Raji (cell line): ENCODE data around the gene ERO1B.

Experiments used
- POLR2A ChIP-seq: IDR thresholded peaks from 2 replicates; pipeline ENCODE4 v1.6.1; 2011; ENCODE audit warnings: low read depth, low read length, control low read depth; ENCODE audit not compliant: insufficient read depth

Gene ERO1B

GRCh38 chr1:236239092-236239585, 42.6 kb downstream of the ERO1B start:
- no peak for TF ChIP-seq POLR2A

GRCh38 chr1:236235116-236235515, 46.6 kb downstream of the ERO1B start:
- TF ChIP-seq POLR2A, result no peak

- TF ChIP-seq POLR2A, result no peak
Measured at GRCh38 chr1:236228411-236228810, 53.3 kb downstream of the ERO1B start.

- TF ChIP-seq POLR2A, result no peak
Measured at GRCh38 chr1:236222632-236223031, 59.1 kb downstream of the ERO1B start.

GRCh38 chr1:236220473-236220872, 61.3 kb downstream of the ERO1B start:
- TF ChIP-seq POLR2A, result no peak

- no peak for TF ChIP-seq POLR2A
Measured at GRCh38 chr1:236214761-236215160, 67.0 kb downstream of the ERO1B start.

GRCh38 chr1:236213534-236213933, 68.2 kb downstream of the ERO1B start:
- no peak for TF ChIP-seq POLR2A

- TF ChIP-seq POLR2A, result no peak
Measured at GRCh38 chr1:236211815-236212214, 69.9 kb downstream of the ERO1B start.

- no peak for TF ChIP-seq POLR2A
Measured at GRCh38 chr1:236209713-236210112, 72.0 kb downstream of the ERO1B start.

GRCh38 chr1:236209185-236209584, 72.6 kb downstream of the ERO1B start:
- TF ChIP-seq POLR2A, result no peak

- no peak for TF ChIP-seq POLR2A
Measured at GRCh38 chr1:236207569-236207968, 74.2 kb downstream of the ERO1B start.

GRCh38 chr1:236207121-236207520, 74.6 kb downstream of the ERO1B start:
- TF ChIP-seq POLR2A, result no peak

- no peak for TF ChIP-seq POLR2A
Measured at GRCh38 chr1:236206548-236206947, 75.2 kb downstream of the ERO1B start.

GRCh38 chr1:236204656-236205055, 77.1 kb downstream of the ERO1B start:
- TF ChIP-seq POLR2A, result no peak

- no peak for TF ChIP-seq POLR2A
Measured at GRCh38 chr1:236204039-236204438, 77.7 kb downstream of the ERO1B start.

- no peak for TF ChIP-seq POLR2A
Measured at GRCh38 chr1:236201786-236202185, 80.0 kb downstream of the ERO1B start.

- no peak for TF ChIP-seq POLR2A
Measured at GRCh38 chr1:236200925-236201324, 80.8 kb downstream of the ERO1B start.
